Liver (tissue), 3 donors: Measurements from ENCODE around the gene CHKB.

Experiments
- CTCF ChIP-seq: fragments of 150-350 bp; IDR thresholded peaks from 2 replicates; pipeline ENCODE4 v1.5.1; 2017; ENCODE audit warnings: improper control_type of control experiment, low read depth, low read length; ENCODE audit not compliant: missing input control
- RAD21 ChIP-seq, 2 donors: IDR thresholded peaks; 2 replicates each; pipeline ENCODE4 v1.6.1; 2016; ENCODE audit warnings: antibody characterized with exemption in 2 of 2, mild to moderate bottlenecking in 2 of 2
- RXRA ChIP-seq, 2 donors: IDR thresholded peaks; 2 replicates each; pipeline ENCODE4 v1.6.1; 2017 to 2018; ENCODE audit warnings: antibody characterized with exemption in 2 of 2, mild to moderate bottlenecking in 1 of 2
- SP1 ChIP-seq: IDR thresholded peaks from 2 replicates; pipeline ENCODE4 v1.6.1; 2018; ENCODE audit warnings: antibody characterized with exemption, mild to moderate bottlenecking
- TAF1 ChIP-seq: conservative IDR thresholded peaks from 2 replicates; pipeline ENCODE4 v1.6.1; 2016; ENCODE audit warnings: antibody characterized with exemption, mild to moderate bottlenecking
- donor health status: healthy.
- donor health status: healthy.

DNA sequence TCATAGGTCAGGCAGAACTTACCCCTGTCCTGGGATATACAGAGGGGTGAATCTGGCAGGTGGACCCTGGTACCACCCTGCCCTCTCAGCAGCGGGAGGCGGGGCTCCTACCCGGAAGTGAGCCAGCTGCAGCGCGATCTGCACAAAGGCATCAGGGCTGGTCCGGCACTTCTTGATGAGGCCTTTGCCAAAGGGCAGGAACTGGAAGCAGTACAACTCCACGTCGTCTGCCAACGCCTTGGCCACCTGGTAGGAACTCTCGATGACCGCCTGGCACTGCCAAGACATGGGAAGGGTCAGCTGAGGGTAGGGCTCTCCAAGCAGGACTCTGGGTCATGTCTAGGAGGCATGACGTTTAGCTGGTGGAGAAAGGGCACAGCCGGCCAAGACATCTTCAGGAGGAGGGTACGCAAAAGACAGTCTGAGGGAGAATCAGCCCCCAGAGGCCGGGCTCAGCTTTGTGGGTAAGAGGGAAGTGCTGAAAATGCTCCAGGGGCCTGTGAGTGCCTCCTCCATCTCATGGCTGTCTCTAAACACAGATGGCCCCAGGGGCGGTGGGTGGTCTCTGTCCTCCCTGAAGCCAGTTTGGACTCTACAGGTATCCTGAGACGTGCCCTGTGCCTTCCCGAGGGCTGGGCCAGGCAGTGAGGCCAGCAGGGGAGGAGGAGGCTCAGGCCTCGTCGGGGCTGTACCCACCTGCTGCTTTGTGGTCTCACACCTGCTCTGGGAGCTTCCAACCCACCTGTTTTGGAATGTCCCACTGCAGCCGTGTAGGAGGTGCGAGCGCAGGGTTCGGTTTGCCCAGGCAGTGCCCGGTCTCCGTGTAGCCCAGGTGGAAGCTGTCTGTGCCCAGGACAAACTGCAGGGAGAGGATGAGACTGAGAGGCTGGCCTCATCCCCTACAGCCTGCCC lies 11.1 kb downstream of the CHKB start:
- TF ChIP-seq CTCF (no peak), SP1 (no peak), RAD21 (IDR thresholded peaks at IDR 0.05) (no peak), TAF1 (no peak), RXRA (IDR thresholded peaks at IDR 0.05) (no peak)
